ENCODE data around the gene GAS2. TPM values are rescaled to one million over a fixed set of nuclear protein-coding genes. Genes with fewer than 3 reads are reported as not detected.

Gene GAS2
- total and polyA plus RNA-seq, 2 of the 4 experiments (the other 2 are of a cell fraction), result 0.51 to 0.90 TPM

- Histone ChIP-seq H3K4me1 (ENCODE audit: control insufficient read depth, insufficient read depth, low read length) (no peaks in the 10 kb centered on the region), H2BK5ac (ENCODE audit: low read depth, low read length, poor library complexity, severe bottlenecking) (no peak overlapping the region), H2AK5ac (ENCODE audit: low read depth, low read length) (no peak overlapping the region), H4K20me1 (ENCODE audit: insufficient read depth, low read length) (no peaks in the 10 kb centered on the region), H2AFZ (replicated peaks; ENCODE audit: low read length, poor library complexity) (no peak overlapping the region), H3K4ac (ENCODE audit: low read depth, low read length) (no peak overlapping the region), H4K91ac (ENCODE audit: insufficient read depth, low read depth, low read length) (no peak overlapping the region), H3K14ac (replicated peaks; ENCODE audit: low read depth, low read length) (no peak overlapping the region), H3K56ac (ENCODE audit: extremely low read depth, insufficient read depth, low read length) (no peak overlapping the region), H3K4me2 (ENCODE audit: low read depth, low read length) (no peak overlapping the region), H3K23ac (ENCODE audit: low read depth, low read length) (no peak overlapping the region), H3K9ac (ENCODE audit: low read depth, low read length) (no peak overlapping the region), H4K5ac (ENCODE audit: low read depth, low read length) (no peak overlapping the region), H3K27me3 (ENCODE audit: control insufficient read depth, insufficient read depth, low read length) (0 out of 2 replicates have a peak, but pooled peaks cover 1% of the 10 kb centered on the region), H3K27ac (ENCODE audit: insufficient read depth, low read length) (no peak overlapping the region), H3K4me3 (ENCODE audit: insufficient read depth, low read depth, low read length) (no peak overlapping the region), H2BK15ac (ENCODE audit: low read depth, low read length) (no peak overlapping the region), H2BK120ac (ENCODE audit: low read depth, low read length) (no peak overlapping the region), H4K8ac (ENCODE audit: low read depth in 2 of 2, low read length in 2 of 2) (no peak overlapping the region), H2BK20ac (ENCODE audit: low read depth, low read length) (no peak overlapping the region), H3K79me1 (ENCODE audit: low read depth in 1 of 2, low read length in 2 of 2) (no peaks in the 10 kb centered on the region), H3K18ac (ENCODE audit: low read depth, low read length) (no peak overlapping the region), H3K9me3 (ENCODE audit: control insufficient read depth, insufficient read depth, low read length) (no peaks in the 10 kb centered on the region), H2AK9ac (replicated peaks; ENCODE audit: low read depth, low read length, poor library complexity) (no peak overlapping the region), H3K36me3 (ENCODE audit: control insufficient read depth, insufficient read depth, low read length) (no peaks in the 10 kb centered on the region), H3K9me1 (ENCODE audit: insufficient read depth, low read length) (no peaks in the 10 kb centered on the region)
- intact Hi-C loops (cut with micrococcal nuclease), result loop anchor here (5.0 kb wide), 1 partner anchor 50 kb away; no protein-coding TSS in a partner anchor
- no peak for ATAC-seq (ENCODE audit: low read depth)
- dilution Hi-C loops (cut with HindIII; ENCODE audit: low sequenced_read_pairs, unreplicated experiment), result no loop called here
- WGBS, 2 experiments (ENCODE audit: extremely low coverage in 2 of 2, insufficient read length in 1 of 2), result no CpG with 5 or more reads among the region's 2 CpGs
- ChIA-PET POLR2A (ENCODE audit: unreplicated experiment) (no interaction called here), CTCF (no interaction called here)
- BruUV-seq (replicated peaks), result no TSS peak
- TF ChIP-seq RCOR1 (IDR thresholded peaks at IDR 0.05; ENCODE audit: insufficient replicate concordance, low read length) (no peak), MAZ (IDR thresholded peaks at IDR 0.05; ENCODE audit: borderline replicate concordance, low read depth, low read length) (no peak)
- in situ Hi-C loops (cut with MboI; ENCODE audit: low sequenced_read_pairs), result no loop called here
- no peak for DNase-seq
These were observed 66.2 kb downstream of the GAS2 start for GRCh38 chr11:22732588-22732987.

Measured in IMR-90 (cell line).